ENCODE data around the gene FRMD4A.

The FRMD4A gene

GRCh38 chr10:13652860-13653259 lies 677.9 kb downstream of the FRMD4A start:
- no peak for DNase-seq

GRCh38 chr10:13651969-13652720 lies 678.6 kb downstream of the FRMD4A start:
- no peak for DNase-seq

GRCh38 chr10:13650961-13651360 lies 679.8 kb downstream of the FRMD4A start:
- DNase-seq, result no peak

GRCh38 chr10:13649844-13650520 lies 680.7 kb downstream of the FRMD4A start:
- DNase-seq, result no peak

GRCh38 chr10:13648425-13648824 lies 682.3 kb downstream of the FRMD4A start:
- DNase-seq, result no peak

GRCh38 chr10:13644866-13645265 lies 685.9 kb downstream of the FRMD4A start:
- DNase-seq, result no peak

- DNase-seq, result no peak
Observed at GRCh38 chr10:13643016-13643415, 687.7 kb downstream of the FRMD4A start.

- no peak for DNase-seq
Observed at GRCh38 chr10:13642293-13642692, 688.4 kb downstream of the FRMD4A start.

- no peak for DNase-seq
Observed at GRCh38 chr10:13637894-13638293, 692.8 kb downstream of the FRMD4A start.

- DNase-seq, result no peak
Observed at GRCh38 chr10:13637303-13637856, 693.3 kb downstream of the FRMD4A start.

GRCh38 chr10:13636776-13637175 lies 693.9 kb downstream of the FRMD4A start:
- DNase-seq, result no peak

- no peak for DNase-seq
Observed at GRCh38 chr10:13634207-13634606, 696.5 kb downstream of the FRMD4A start.

- no peak for DNase-seq
Observed at GRCh38 chr10:13633689-13634088, 697.0 kb downstream of the FRMD4A start.

GRCh38 chr10:13632884-13633440 lies 697.8 kb downstream of the FRMD4A start:
- DNase-seq, result no peak

GRCh38 chr10:13632440-13632839 lies 698.3 kb downstream of the FRMD4A start:
- DNase-seq, result no peak

GRCh38 chr10:13631594-13631993 lies 699.1 kb downstream of the FRMD4A start:
- no peak for DNase-seq

GRCh38 chr10:13630231-13630630 lies 700.5 kb downstream of the FRMD4A start:
- DNase-seq, result no peak

GRCh38 chr10:13629116-13629515 lies 701.6 kb downstream of the FRMD4A start:
- no peak for DNase-seq

GRCh38 chr10:13628661-13629060 lies 702.1 kb downstream of the FRMD4A start:
- DNase-seq, result no peak

- no peak for DNase-seq
Observed at GRCh38 chr10:13627459-13628310, 703.0 kb downstream of the FRMD4A start.

GRCh38 chr10:13624630-13625029 lies 706.1 kb downstream of the FRMD4A start:
- DNase-seq, result no peak

- DNase-seq, result no peak
Observed at GRCh38 chr10:13621931-13622330, 708.8 kb downstream of the FRMD4A start.

- DNase-seq, result no peak
Observed at GRCh38 chr10:13617116-13617515, 713.6 kb downstream of the FRMD4A start.

Data from NCI-H2029 treated with DMSO at 0.1 percent for 48 hours (cell line).